ENCODE data around the gene LDB2. TPM values are rescaled to one million over a fixed set of nuclear protein-coding genes. Genes with fewer than 3 reads are reported as not detected.

Gene LDB2
- total and polyA plus RNA-seq, 2 of the 8 experiments (the other 6 are each of a cell fraction or from before 2014, with no cell fraction given): 57.0 to 140 TPM

GRCh38 chr4:16909281-16909680 lies 10.8 kb upstream of the LDB2 start:
- H3K4me3 ChIP-seq (ENCODE audit: extremely low read depth in 1 of 4, insufficient read depth in 2 of 4, low read depth in 3 of 4, low read length in 4 of 4): peak overlapping the region in 1 of 4 experiments; percentile 20; a peak in 1 of 8 replicates
- no peaks in the 10 kb centered on the region for H3K79me1 ChIP-seq (ENCODE audit: low read depth, low read length)
- WGBS, 2 experiments (ENCODE audit: extremely low coverage in 1 of 2, insufficient coverage in 1 of 2, insufficient read length in 1 of 2, insufficient replicate concordance in 2 of 2, low coverage in 1 of 2, low lambda C conversion rate in 2 of 2, missing lambda C conversion rate in 1 of 2): 56% methylated on average over 8 of the region's 8 CpGs; no CpG with 5 or more reads in 1 of the 2 experiments
- no peaks in the 10 kb centered on the region for H3K36me3 ChIP-seq (ENCODE audit: control insufficient read depth in 2 of 4, insufficient read depth in 4 of 4, low read length in 3 of 4)
- no peaks in the 10 kb centered on the region for H3K27me3 ChIP-seq (replicated peaks in 1 of 4; ENCODE audit: control insufficient read depth in 3 of 4, extremely low read depth in 1 of 4, insufficient read depth in 3 of 4, low read length in 3 of 4)
- H3K9ac ChIP-seq (replicated peaks in 1 of 4; ENCODE audit: extremely low read depth in 1 of 4, low read depth in 3 of 4, low read length in 3 of 4): no peak overlapping the region
- H2BK15ac ChIP-seq (ENCODE audit: low read length): no peak overlapping the region
- TF ChIP-seq, protein P1, sequence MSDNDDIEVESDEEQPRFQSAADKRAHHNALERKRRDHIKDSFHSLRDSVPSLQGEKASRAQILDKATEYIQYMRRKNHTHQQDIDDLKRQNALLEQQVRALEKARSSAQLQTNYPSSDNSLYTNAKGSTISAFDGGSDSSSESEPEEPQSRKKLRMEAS (IDR thresholded peaks at IDR 0.05): peak; percentile 47; the same call in 1 of the 2 replicates
- TF ChIP-seq E2F6 (IDR thresholded peaks at IDR 0.05) (peak; percentile 58), SIN3A (conservative IDR thresholded peaks at IDR 0.05 in 1 of 2, IDR thresholded peaks at IDR 0.05 in 1 of 2; ENCODE audit: low read depth in 1 of 2, low read length in 2 of 2) (0 out of 4 replicates have a peak, but pooled peaks of 1 of the 2 experiments have one; percentile 10)
- TF ChIP-seq, protein P2, sequence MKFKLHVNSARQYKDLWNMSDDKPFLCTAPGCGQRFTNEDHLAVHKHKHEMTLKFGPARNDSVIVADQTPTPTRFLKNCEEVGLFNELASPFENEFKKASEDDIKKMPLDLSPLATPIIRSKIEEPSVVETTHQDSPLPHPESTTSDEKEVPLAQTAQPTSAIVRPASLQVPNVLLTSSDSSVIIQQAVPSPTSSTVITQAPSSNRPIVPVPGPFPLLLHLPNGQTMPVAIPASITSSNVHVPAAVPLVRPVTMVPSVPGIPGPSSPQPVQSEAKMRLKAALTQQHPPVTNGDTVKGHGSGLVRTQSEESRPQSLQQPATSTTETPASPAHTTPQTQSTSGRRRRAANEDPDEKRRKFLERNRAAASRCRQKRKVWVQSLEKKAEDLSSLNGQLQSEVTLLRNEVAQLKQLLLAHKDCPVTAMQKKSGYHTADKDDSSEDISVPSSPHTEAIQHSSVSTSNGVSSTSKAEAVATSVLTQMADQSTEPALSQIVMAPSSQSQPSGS (IDR thresholded peaks at IDR 0.05; ENCODE audit: low read length): no peak
- H4K20me1 ChIP-seq (replicated peaks in 1 of 2; ENCODE audit: control insufficient read depth in 1 of 2, insufficient read depth in 2 of 2, low read length in 2 of 2): no peaks in the 10 kb centered on the region
- peak overlapping the region; percentile 24 for H2BK120ac ChIP-seq (replicated peaks; ENCODE audit: low read depth, low read length)
- ChIA-PET CTCF (ENCODE audit: partially characterized antibody) (interaction anchor here (0.6 to 5.1 kb wide), 10 partner anchors 7 to 442 kb away, joined by 3 to 24 read pairs (median 4); no protein-coding TSS in a partner anchor), POLR2A (ENCODE audit: partially characterized antibody) (interaction anchor here (1.0 to 1.5 kb wide), 3 partner anchors 10 to 58 kb away, joined by 3 to 4 read pairs (median 3); no protein-coding TSS in a partner anchor)
- peak overlapping the region; percentile 71; the same call in 1 of the 2 replicates for H3K18ac ChIP-seq (ENCODE audit: extremely low read depth, low read length)
- H3K4ac ChIP-seq (replicated peaks; ENCODE audit: insufficient read length, low read depth, low read length): no peak overlapping the region
- H3K4me1 ChIP-seq (replicated peaks in 1 of 4; ENCODE audit: control insufficient read depth in 3 of 4, insufficient read depth in 4 of 4, low read length in 3 of 4): peaks cover 5 to 13% (median 8%) of the 10 kb centered on the region in 4 experiments
- H2BK20ac ChIP-seq (ENCODE audit: low read length): peak overlapping the region; percentile 56
- H2BK12ac ChIP-seq (ENCODE audit: low read depth, low read length): no peak overlapping the region; the same call in 1 of the 2 replicates
- H2AFZ ChIP-seq (ENCODE audit: low read length): no peak overlapping the region
- H4K91ac ChIP-seq (replicated peaks; ENCODE audit: insufficient read length, low read length): peak overlapping the region; percentile 22
- H2BK5ac ChIP-seq (ENCODE audit: low read depth, low read length): peak overlapping the region; percentile 79; the same call in 1 of the 2 replicates
- H3K23me2 ChIP-seq (ENCODE audit: low read depth, low read length): no peaks in the 10 kb centered on the region
- peaks cover 0 to 5% of the 10 kb centered on the region in 2 experiments; a peak in 1 of 4 replicates for H3K9me3 ChIP-seq (ENCODE audit: insufficient read depth in 2 of 2, low read depth in 1 of 2, low read length in 1 of 2)
- no peak overlapping the region for H3K56ac ChIP-seq (replicated peaks; ENCODE audit: insufficient read length, low read depth, low read length)
- H3K27ac ChIP-seq (ENCODE audit: low read depth, low read length): no peak overlapping the region
- no peak overlapping the region for H4K8ac ChIP-seq (ENCODE audit: extremely low read depth, insufficient read depth, low read length)
- no peaks in the 10 kb centered on the region for H3K79me2 ChIP-seq (ENCODE audit: control insufficient read depth in 1 of 2, insufficient read depth in 2 of 2, low read length in 2 of 2)
- FAIRE-seq (peak; percentile 7), DNase-seq (ENCODE audit: low read depth in 1 of 2, low spot score in 2 of 2) (no peak)
- H3K14ac ChIP-seq (ENCODE audit: insufficient read length): no peak overlapping the region
- peak overlapping the region; percentile 34 to 51 for H3K4me2 ChIP-seq (ENCODE audit: insufficient read depth in 1 of 2, low read depth in 2 of 2, low read length in 2 of 2)
- no peak overlapping the region for H4K5ac ChIP-seq (ENCODE audit: insufficient read length, low read depth, low read length)
- no peak overlapping the region for H2AK5ac ChIP-seq (ENCODE audit: low read depth, low read length)
- no peak overlapping the region for H3K23ac ChIP-seq (ENCODE audit: insufficient read length)

Measured in H1 (cell line).